NT2/D1 (cell line): ENCODE measurements around the gene MGAT5.
"Not testable (repeated sequence)": the region's sequence is repeated elsewhere in the genome, so short reads cannot be mapped to it uniquely, and the experiment has no call there.

Experiments
- SUZ12 ChIP-seq: IDR thresholded peaks from 2 replicates; pipeline ENCODE4 v1.6.1; 2011; ENCODE audit not compliant: insufficient read length, insufficient read depth; ENCODE audit errors: extremely low read depth
- YY1 ChIP-seq: IDR thresholded peaks from 2 replicates; pipeline ENCODE4 v1.6.1; 2011; ENCODE audit not compliant: insufficient read length, insufficient read depth
- ZNF274 ChIP-seq: IDR thresholded peaks from 2 replicates; pipeline ENCODE4 v1.6.1; 2011; ENCODE audit warnings: mild to moderate bottlenecking, low read depth, low read length

GRCh38 chr2:134476982-134477381, 223.1 kb downstream of the MGAT5 start:
- not testable (repeated sequence) for TF ChIP-seq ZNF274, SUZ12, YY1
